MCF 10A (cell line): Measurements from ENCODE around the gene WDPCP. TPM values are rescaled to one million over a fixed set of nuclear protein-coding genes. Genes with fewer than 3 reads are reported as not detected.

ENCODE experiments used
- BruUV-seq: library from RNA; stranded (reverse); fragments of 400-500 nt; replicated peaks from 2 replicates; lab custom pipeline; 2021; lab: Mats Ljungman, UMichigan
- CTCF ChIA-PET: fragments of 300-600 bp; sonication (Branson Sonifier 250); formaldehyde crosslinking; extraction: SDS; loops from one replicate; lab custom pipeline; 2021; ENCODE audit warnings: antibody characterized with exemption, inconsistent platforms; lab: Yijun Ruan, JAX
- POLR2A ChIA-PET: fragments of 300-600, 350-650 bp; sonication (Branson Sonifier 250); formaldehyde crosslinking; extraction: SDS; loops from one replicate; lab custom pipeline; 2020; ENCODE audit warnings: antibody characterized with exemption, inconsistent platforms; lab: Yijun Ruan, JAX
- DNase-seq: peaks from one replicate; pipeline ENCODE4 v3.0.0-alpha.2; 2018; ENCODE audit not compliant: unreplicated experiment
- H3K27ac Mint-ChIP-seq: one replicate; pipeline ENCODE4 v1.8.0; 2022; ENCODE audit warnings: mild to moderate bottlenecking, low read depth, mixed read lengths; ENCODE audit not compliant: unreplicated experiment
- H3K27me3 Mint-ChIP-seq: one replicate; pipeline ENCODE4 v1.8.0; 2022; ENCODE audit warnings: mixed read lengths; ENCODE audit not compliant: insufficient read depth, unreplicated experiment
- H3K36me3 Mint-ChIP-seq: one replicate; pipeline ENCODE4 v1.8.0; 2022; ENCODE audit warnings: mild to moderate bottlenecking, moderate library complexity, mixed read lengths; ENCODE audit not compliant: insufficient read depth, unreplicated experiment
- H3K4me1 Mint-ChIP-seq: one replicate; pipeline ENCODE4 v1.8.0; 2022; ENCODE audit warnings: mixed read lengths; ENCODE audit not compliant: insufficient read depth, unreplicated experiment
- H3K4me3 Mint-ChIP-seq: one replicate; pipeline ENCODE4 v1.8.0; 2022; ENCODE audit warnings: mild to moderate bottlenecking, moderate library complexity, mixed read lengths; ENCODE audit not compliant: unreplicated experiment
- H3K9me3 Mint-ChIP-seq: one replicate; pipeline ENCODE4 v1.8.0; 2022; ENCODE audit warnings: mixed read lengths; ENCODE audit not compliant: unreplicated experiment
- CTCF ChIP-seq: fragments of 200-600 bp; IDR thresholded peaks from one replicate; pipeline ENCODE4 v1.8.0; 2022; ENCODE audit warnings: antibody characterized with exemption, mild to moderate bottlenecking; ENCODE audit not compliant: unreplicated experiment
- intact Hi-C: fragments of 100-400 bp; cut with micrococcal nuclease; formaldehyde crosslinking; loops from 2 replicates; pipeline ENCODE4 v1.14.1; 2022
- total RNA-seq: library from RNA; stranded (reverse); gene quantifications from 2 replicates; pipeline ENCODE4 v1.2.3, GENCODE V29; 2022

Gene WDPCP
- total RNA-seq, 1 experiment from 2014 or later = 6.9 TPM

DNA sequence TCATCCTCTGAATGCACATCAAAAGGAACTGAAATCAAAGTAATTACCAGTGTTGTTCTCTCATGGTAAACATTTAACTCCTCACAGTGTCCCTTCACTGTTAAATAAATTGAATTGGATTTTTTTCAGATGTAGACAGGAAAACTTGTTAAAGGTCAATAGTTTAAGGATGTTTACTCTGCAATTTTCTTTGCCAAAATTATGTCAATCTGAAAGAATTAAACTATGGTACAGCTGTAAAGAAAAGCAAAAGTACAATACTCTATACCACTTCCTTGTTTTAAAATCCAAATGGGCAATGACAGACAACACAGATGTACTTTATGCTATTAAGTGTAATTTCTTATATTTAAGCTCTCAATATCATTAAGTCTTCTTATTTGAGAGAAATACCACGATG, 153.2 kb downstream of the WDPCP start:
- H3K4me3 Mint-ChIP-seq = no peak overlapping the region
- intact Hi-C loops = no loop called here
- H3K9me3 Mint-ChIP-seq = no peaks in the 10 kb centered on the region
- CTCF ChIA-PET = no interaction called here
- BruUV-seq = no TSS peak
- no peaks in the 10 kb centered on the region for H3K36me3 Mint-ChIP-seq
- no peak for DNase-seq
- H3K27me3 Mint-ChIP-seq = no peaks in the 10 kb centered on the region
- TF ChIP-seq CTCF = no peak
- no peaks in the 10 kb centered on the region for H3K4me1 Mint-ChIP-seq
- POLR2A ChIA-PET = no interaction called here
- H3K27ac Mint-ChIP-seq = no peak overlapping the region

GRCh38 chr2:63434024-63435001, 154.0 kb downstream of the WDPCP start:
- Mint-ChIP-seq H3K4me1 (no peaks in the 10 kb centered on the region), H3K27me3 (no peaks in the 10 kb centered on the region), H3K36me3 (no peaks in the 10 kb centered on the region), H3K4me3 (no peak overlapping the region), H3K9me3 (no peaks in the 10 kb centered on the region), H3K27ac (no peak overlapping the region)
- no peak for TF ChIP-seq CTCF
- no TSS peak for BruUV-seq
- DNase-seq = no peak
- POLR2A ChIA-PET = interaction anchor here (1.1 kb wide), 1 partner anchor 10 kb away, joined by 5 read pairs; no protein-coding TSS in a partner anchor
- intact Hi-C loops = no loop called here
- CTCF ChIA-PET = interaction anchor here (0.7 to 2.0 kb wide), 2 partner anchors 10 to 57 kb away, joined by 3 to 5 read pairs; no protein-coding TSS in a partner anchor

GRCh38 chr2:63432373-63432772, 155.9 kb downstream of the WDPCP start:
- DNase-seq = no peak
- POLR2A ChIA-PET = no interaction called here
- TF ChIP-seq CTCF = no peak
- CTCF ChIA-PET = interaction anchor here (0.6 to 1.3 kb wide), 2 partner anchors 10 to 194 kb away, joined by 3 to 4 read pairs; no protein-coding TSS in a partner anchor
- Mint-ChIP-seq H3K4me3 (no peak overlapping the region), H3K27ac (no peak overlapping the region), H3K36me3 (no peaks in the 10 kb centered on the region), H3K9me3 (no peaks in the 10 kb centered on the region), H3K27me3 (no peaks in the 10 kb centered on the region), H3K4me1 (no peaks in the 10 kb centered on the region)
- no TSS peak for BruUV-seq
- intact Hi-C loops = no loop called here

DNA sequence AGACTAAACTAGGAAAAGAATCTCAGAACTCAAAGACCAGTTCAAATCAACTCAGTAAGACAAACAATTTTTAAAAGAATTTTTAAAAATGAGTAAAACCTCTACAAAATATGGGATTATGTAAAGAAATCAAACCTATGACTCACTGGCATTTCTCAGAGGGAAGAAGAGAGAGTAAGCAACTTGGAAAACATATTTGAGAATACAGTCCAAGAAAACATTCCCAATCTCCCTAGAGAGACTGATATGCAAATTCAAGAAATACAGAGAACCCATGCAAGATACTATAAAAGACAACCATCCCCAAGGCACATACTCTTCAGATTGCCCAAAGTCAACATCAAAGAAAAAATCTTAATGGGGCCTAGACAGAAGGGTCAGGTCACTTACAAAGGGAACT, 162.7 kb downstream of the WDPCP start:
- Mint-ChIP-seq H3K27ac (no peak overlapping the region), H3K4me3 (no peak overlapping the region), H3K4me1 (no peaks in the 10 kb centered on the region), H3K27me3 (no peaks in the 10 kb centered on the region), H3K9me3 (no peaks in the 10 kb centered on the region), H3K36me3 (no peaks in the 10 kb centered on the region)
- intact Hi-C loops = loop anchor here (2.0 kb wide), 1 partner anchor 639 kb away; no protein-coding TSS in a partner anchor
- ChIA-PET POLR2A (no interaction called here), CTCF (interaction anchor here (1.0 to 1.2 kb wide), 3 partner anchors 14 to 118 kb away, joined by 3 read pairs; no protein-coding TSS in a partner anchor)
- no peak for DNase-seq
- TF ChIP-seq CTCF = no peak
- no TSS peak for BruUV-seq
